COLO829 (cell line): Measurements from ENCODE around the gene SIPA1.

Source experiments
- DNase-seq: peaks from one replicate; pipeline ENCODE4 v3.0.0; 2012; ENCODE audit warnings: low spot score

SIPA1 gene, protein sequence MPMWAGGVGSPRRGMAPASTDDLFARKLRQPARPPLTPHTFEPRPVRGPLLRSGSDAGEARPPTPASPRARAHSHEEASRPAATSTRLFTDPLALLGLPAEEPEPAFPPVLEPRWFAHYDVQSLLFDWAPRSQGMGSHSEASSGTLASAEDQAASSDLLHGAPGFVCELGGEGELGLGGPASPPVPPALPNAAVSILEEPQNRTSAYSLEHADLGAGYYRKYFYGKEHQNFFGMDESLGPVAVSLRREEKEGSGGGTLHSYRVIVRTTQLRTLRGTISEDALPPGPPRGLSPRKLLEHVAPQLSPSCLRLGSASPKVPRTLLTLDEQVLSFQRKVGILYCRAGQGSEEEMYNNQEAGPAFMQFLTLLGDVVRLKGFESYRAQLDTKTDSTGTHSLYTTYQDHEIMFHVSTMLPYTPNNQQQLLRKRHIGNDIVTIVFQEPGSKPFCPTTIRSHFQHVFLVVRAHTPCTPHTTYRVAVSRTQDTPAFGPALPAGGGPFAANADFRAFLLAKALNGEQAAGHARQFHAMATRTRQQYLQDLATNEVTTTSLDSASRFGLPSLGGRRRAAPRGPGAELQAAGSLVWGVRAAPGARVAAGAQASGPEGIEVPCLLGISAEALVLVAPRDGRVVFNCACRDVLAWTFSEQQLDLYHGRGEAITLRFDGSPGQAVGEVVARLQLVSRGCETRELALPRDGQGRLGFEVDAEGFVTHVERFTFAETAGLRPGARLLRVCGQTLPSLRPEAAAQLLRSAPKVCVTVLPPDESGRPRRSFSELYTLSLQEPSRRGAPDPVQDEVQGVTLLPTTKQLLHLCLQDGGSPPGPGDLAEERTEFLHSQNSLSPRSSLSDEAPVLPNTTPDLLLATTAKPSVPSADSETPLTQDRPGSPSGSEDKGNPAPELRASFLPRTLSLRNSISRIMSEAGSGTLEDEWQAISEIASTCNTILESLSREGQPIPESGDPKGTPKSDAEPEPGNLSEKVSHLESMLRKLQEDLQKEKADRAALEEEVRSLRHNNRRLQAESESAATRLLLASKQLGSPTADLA

DNA sequence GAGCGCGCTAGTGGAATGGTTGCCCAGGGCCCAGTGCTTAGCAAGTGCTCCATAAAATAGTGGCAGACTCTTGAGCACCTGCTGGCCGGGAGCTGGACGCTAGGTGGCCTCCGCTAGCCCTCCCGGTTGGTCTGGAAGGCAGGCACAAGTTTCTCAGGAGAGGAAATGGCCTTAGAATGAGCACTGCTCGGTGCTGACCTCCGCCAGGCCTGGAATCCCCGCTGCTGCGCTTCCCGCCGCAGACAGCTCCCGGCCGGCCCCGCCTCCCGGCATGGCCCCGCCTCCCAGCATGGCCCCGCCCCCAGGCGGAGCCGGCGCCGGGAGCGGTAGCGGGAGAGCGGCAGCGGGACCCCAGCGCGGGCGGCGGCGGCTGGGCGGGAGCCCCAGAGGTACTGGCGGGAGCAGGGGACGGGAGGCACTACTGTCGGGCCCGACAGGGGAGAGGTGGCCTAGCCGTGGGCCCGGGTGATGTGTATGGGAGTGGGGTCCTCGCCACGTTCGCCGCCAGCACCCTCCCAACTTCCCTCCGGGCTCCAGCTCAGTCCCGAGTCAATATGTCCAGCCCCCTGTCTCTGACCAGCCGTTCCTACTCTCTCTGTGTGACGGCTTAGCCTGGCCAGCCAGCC lies at the start of gene SIPA1:
TSS of gene SIPA1 (plus strand) at position 308 of the 626 bp plus-strand sequence. CDS start 2,821 bp downstream, outside the sequence.
- DNase-seq = peak; percentile 63

- DNase-seq = no peak
Measured at GRCh38 chr11:65588199-65589054, 49.5 kb upstream of the SIPA1 start.

DNA sequence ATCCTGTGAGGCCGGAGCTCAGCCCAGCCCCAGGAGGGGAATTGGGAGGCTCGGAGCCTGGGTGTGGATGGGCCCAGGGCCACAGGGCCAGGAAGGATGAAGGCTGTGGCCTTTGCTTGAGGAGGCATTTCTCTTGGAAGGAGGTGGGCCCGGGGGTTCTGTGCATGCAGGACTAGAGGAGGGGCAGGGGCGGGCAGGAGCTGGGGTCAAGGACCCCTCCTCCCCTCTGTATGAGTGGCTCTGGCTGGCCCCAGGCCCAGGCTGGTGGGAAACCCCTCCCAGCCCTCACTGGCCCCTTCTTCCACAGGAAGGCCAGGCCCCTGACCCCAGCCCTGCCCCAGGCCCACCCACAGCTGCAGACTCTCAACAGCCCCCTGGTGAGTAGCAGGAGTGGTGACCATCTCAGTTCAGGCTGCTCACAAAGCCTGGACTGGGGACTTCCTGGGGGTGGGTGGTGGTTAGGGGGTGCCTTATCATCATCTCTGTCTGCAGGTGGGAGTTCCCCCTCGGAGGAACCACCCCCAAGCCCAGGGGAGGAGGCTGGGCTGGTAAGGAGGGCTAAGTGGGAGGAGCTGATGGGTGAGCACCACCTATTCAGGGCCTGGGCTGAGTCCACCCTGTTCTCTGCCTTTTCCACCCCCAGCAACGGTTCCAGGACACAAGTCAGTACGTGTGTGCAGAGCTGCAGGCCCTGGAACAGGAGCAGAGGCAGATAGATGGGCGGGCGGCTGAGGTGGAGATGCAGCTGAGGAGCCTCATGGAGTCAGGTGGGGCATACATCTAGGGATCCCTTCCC lies 48.3 kb upstream of the SIPA1 start:
- no peak for DNase-seq

DNA sequence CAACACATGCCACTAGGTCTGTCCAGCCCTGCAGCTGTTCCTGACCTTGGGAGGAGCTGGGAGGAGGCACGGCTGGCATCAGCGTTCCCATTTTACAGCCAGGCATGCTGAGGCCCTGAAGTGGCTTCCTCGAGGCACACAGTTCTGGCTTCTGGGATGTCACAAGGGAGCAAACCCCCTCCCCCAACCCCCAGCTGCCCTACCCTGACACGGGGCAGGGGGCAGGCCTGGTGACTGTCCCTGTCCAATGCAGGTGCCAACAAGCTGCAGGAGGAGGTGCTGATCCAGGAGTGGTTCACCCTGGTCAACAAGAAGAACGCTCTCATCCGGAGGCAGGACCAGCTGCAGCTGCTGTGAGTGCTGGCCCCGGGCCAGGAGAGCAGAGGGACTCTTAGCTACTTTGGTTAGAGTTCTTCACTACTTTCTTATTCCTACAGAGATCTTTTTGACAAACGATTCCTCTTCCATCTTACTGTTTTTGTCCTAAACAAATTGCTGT lies 47.6 kb upstream of the SIPA1 start:
- DNase-seq = no peak

DNA sequence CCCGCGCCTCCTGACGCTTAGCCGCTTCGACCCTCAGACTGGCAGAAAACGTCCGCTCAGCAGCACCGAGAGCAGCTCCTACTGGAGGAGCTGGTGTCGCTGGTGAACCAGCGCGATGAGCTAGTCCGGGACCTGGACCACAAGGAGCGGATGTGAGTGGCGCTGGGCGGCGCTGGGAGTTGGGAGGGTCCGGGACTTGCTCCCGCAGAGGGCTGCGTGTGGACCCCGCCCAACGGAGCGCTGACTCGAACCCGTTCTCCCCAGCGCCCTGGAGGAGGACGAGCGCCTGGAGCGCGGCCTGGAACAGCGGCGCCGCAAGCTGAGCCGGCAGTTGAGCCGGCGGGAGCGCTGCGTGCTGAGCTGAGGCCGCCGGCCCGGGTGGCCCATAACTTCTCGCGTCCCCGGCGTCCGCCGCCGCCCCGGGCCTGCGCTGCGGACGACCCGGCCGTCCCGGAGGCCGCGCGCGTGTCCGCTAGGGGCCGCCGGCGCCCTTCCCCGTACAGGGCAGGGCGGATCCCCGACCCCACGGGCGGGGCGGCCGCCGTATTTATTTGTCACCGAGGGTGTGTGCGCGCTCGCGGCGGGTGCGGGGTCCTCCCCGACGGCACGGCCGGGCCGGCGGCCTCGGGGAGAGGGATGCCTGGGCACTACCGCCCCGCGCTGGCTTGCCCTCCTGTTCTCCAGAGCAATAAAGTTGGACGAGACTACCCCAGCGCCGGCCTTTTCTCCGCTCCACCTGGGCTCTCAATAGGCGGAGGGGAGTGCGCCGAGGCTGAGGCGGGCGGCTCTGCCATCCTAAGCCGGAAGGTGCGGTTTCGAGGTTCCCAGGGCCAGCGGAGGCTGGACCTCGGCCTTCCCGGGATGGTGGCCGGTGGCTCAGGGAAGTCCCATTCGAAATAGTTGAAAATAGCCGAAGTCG lies 45.7 kb upstream of the SIPA1 start:
- DNase-seq = no peak

DNA sequence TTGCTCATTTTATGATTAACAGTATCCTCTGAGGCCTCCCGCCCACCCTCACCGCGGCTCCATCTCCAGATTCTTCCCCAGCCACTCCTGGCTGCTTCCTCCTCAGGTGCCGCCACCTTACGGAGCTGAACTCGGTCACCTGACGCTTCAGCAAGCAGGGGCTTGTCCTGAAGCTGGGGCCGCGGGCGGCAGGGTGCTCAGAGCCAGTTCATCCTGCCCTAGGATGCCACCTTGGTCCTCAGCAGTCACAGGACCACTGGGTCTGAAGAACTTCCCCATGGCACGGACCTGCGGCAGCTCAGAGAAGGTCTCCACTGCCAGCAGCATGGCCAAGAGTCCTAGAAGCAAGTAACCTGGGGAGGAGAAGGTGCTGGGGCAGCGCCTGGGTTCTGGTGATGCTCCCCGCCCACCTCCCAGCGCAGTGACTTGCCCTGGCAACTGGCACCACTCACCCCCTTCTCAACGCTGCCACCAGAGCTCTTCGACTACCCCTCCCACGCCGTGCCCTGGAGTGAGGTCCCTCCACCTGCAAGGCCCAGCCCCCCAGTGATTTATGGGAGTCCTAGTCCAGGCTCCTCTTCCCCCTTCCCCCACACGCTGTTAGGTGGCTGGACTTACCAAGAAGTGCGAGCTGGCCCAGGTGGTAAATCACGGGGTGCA lies 44.9 kb upstream of the SIPA1 start:
- DNase-seq = no peak

DNA sequence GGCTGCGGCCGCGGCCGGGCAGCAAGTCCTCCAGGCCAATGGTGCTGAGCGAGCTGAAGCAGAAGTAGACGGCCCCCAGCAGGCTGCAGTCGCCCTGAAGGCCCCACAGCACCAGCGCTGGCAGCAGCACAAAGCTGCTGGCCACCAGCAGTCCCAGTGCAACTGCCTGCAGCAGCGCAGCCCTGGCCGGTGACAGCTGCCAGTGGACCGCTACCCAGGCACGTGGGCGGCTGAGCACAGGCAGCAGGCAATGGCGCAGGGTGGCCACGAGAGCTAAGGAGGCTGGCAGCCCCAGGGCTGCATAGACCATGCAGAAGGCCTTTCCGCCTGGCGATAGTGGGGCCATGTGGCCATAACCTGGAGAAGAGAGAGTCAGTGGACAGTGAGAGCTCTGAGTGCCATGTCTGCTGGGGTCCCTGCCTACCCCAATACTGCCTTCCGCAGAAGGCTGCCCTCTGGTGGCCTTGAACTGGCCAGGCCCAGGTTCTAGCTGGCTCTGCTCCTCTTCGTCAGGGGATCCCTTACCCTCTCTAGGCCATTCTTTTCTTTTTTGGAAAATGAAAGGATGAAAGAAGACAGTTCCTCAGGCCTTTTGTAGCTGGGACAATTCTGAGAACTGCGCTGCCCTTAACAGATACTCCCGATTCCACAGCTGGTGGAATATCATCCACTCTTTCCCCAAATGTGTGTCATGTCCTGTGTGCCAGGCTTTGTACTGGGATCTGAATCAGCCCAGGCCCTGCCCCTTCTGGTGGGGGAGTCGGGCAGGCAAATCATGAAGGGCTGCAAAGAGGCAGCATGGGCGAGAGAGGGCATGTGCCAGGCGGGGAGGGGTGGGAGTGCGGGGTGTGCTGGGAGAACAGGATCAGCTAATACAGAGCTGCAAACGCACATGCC lies 44.1 kb upstream of the SIPA1 start:
- DNase-seq = no peak

DNA sequence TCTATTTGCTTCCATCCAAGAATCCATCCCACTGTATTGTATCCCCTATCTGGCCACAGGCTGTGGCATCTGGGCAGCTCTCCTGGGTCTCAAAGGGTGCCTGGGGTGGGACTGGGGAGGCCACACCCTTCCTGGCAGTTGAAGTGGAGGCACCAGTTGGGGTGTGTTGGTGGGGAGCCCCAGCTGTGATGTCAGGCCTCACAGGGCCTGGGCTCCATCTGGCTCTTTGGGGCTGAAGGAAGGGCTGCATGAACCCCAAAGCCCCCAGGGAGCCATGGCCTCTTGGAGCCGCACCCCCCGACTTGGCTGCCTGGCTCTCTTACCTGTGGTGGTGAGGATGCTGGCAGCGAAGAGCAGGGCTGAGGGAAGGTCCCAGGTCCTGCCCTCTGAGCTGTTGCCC lies 42.8 kb upstream of the SIPA1 start:
- no peak for DNase-seq

DNA sequence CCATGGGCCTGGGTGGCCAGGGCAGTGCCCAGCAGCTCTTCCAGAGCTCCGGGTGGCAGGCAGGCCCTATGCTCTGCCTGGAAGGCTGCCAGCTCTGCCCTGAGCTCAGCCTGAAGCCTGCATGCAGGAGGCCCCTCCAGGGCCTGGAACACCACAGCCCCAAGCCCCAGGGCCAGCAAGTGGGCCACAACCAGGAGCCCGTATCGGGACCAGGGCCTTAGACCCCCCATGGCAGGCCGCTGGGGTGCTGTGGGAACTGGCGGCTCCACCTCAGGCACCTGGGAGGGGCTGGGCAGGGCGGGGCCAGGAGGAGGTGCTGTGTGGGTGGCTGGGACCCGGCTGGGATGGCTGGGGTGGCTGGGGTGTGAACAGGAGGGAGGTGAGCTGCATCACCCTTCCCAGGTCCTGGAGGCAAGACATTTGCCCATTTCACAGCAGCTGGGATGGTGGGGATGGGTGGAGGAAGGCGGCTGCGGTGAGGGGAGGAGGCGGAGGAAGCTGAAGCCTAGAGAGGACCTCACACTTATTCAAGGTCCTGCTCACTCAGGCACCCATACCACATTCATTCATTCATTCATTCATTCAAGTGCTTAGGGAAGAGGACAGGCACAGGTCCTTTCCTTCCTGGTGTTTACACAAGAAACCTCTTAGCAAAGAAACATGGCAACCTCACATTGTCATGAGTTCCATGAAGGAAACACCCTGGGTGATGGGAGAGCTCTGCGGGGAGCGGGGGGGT lies 42.2 kb upstream of the SIPA1 start, which contains the start of gene KCNK7:
TSS of gene KCNK7 (minus strand) at position 258 of the 739 bp plus-strand sequence. CDS start at position 230, 28 bp downstream.
- DNase-seq = no peak

GRCh38 chr11:65596520-65596919 lies 41.4 kb upstream of the SIPA1 start:
- DNase-seq = no peak

DNA sequence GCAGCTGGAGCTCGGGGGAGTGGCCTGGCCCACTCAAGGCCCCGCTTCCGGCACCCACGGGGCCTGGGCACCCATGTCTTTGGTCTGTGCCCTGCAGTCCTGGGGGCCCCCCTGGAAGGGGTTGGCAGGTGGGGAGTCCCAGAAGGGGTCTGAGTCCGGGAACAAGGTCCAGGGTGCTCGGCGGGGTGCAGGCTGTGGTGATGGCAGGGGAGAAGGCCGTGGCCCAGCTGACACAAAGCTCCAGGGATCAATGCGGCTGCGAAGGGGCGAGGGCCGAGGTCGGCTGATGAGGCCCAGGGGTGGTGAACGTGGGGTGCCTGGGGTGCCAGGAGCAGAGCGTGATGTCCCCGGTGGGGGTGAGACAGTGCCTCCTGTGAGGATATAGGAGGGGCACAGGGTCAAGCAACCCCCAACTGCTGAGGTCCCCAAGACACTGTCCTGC lies 39.6 kb upstream of the SIPA1 start:
- no peak for DNase-seq

GRCh38 chr11:65599216-65599954 lies 38.5 kb upstream of the SIPA1 start:
- no peak for DNase-seq

- no peak for DNase-seq
Measured at GRCh38 chr11:65599955-65600246, 38.0 kb upstream of the SIPA1 start.

DNA sequence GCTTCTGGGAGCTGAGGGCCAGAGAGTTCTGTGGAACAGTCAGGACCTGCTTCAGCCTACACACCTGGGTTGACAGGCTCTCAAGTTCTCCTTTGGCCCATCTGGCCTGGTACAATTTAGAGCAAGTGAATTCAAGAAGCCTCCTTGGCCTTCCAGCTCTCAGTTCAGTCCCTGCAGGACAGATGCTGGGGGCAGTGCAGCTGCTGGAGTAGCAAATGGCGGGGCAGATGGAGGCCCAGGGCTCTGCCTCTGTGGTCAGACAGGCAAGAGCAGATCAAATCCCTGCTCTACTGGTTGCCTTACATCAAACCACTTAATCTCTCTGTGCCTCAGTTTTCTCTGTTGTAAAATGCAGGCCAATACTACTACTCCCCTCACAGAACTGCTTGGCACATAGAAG lies 33.6 kb upstream of the SIPA1 start:
- DNase-seq = no peak

DNA sequence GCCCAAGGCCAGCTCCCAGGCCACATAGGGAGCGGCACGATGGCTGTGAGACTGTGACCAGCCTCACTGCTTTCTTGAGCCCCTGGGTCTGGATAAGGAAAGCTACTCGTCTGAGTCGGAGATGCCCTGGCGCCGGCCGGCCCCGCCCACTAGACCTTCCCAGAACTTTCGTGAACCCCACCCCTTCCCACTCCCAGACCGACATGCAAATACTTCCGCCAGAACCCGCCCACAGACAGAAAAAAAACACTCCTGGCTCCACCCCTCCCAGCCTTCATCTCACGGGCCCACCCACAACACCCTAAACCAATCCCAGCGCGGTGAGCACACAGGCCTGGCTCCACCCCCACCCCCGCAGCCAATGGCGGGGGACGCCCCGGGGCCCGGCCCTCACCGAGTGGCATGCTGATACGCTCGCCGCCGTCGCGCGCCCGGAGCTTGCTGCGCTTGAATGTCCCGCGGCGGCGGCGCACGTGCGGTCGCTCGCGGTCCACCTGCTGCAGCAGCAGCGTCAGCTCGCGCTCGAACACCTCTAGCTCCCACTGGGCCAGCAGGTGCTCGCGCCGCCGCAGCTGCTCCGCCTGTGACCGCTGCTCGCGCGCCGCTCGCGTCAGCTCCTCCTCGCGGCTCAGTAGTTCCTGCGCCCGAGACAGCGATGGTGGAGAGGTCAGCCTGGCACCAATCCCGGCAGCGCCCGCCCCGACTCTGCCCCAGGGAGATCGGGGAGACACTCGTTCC lies 30.9 kb upstream of the SIPA1 start:
- DNase-seq = peak; percentile 72
